BLaER1 (cell line): ENCODE results near the gene MINK1.
"Not testable (repeated sequence)": the region's sequence is repeated elsewhere in the genome, so short reads cannot be mapped to it uniquely, and the experiment has no call there.

Experiments used
- H3K27ac ChIP-seq: shearing (Covaris generic); formaldehyde crosslinking; 2 replicates; pipeline ENCODE4 v1.8.1; 2022
- H3K27me3 ChIP-seq: shearing (Covaris generic); formaldehyde crosslinking; 2 replicates; pipeline ENCODE4 v1.8.1; 2022
- H3K36me3 ChIP-seq: shearing (Covaris generic); formaldehyde crosslinking; 2 replicates; pipeline ENCODE4 v1.8.1; 2022
- H3K4me1 ChIP-seq: shearing (Covaris generic); formaldehyde crosslinking; 2 replicates; pipeline ENCODE4 v1.8.1; 2022
- H3K4me2 ChIP-seq: shearing (Covaris generic); formaldehyde crosslinking; 2 replicates; pipeline ENCODE4 v1.8.1; 2022
- H3K4me3 ChIP-seq: shearing (Covaris generic); formaldehyde crosslinking; 2 replicates; pipeline ENCODE4 v1.8.1; 2022
- H3K9ac ChIP-seq: shearing (Covaris generic); formaldehyde crosslinking; 2 replicates; pipeline ENCODE4 v1.8.1; 2022
- H3K9me3 ChIP-seq: shearing (Covaris generic); formaldehyde crosslinking; 2 replicates; pipeline ENCODE4 v1.8.1; 2022
- H4K20me1 ChIP-seq: shearing (Covaris generic); formaldehyde crosslinking; 2 replicates; pipeline ENCODE4 v1.8.1; 2022
- Cebpa-rat ChIP-seq: shearing (Covaris generic); IDR thresholded peaks from 2 replicates; pipeline ENCODE4 v1.8.1; 2022

Gene MINK1

GRCh38 chr17:4898927-4899326, 65.8 kb downstream of the MINK1 start:
- H3K4me2 ChIP-seq, result peak overlapping the region; percentile 77
- no peak overlapping the region for H3K27ac ChIP-seq
- H3K36me3 ChIP-seq, result peaks cover 37% of the 10 kb centered on the region
- TF ChIP-seq Cebpa-rat, result no peak
- peaks cover 35% of the 10 kb centered on the region for H3K27me3 ChIP-seq
- no peaks in the 10 kb centered on the region for H4K20me1 ChIP-seq
- peak overlapping the region; percentile 61 for H3K4me3 ChIP-seq
- no peaks in the 10 kb centered on the region for H3K9me3 ChIP-seq
- peaks cover 56% of the 10 kb centered on the region for H3K4me1 ChIP-seq
- H3K9ac ChIP-seq, result no peak overlapping the region

GRCh38 chr17:4899341-4900230, 66.4 kb downstream of the MINK1 start, which contains the start of gene C17orf107:
Gene C17orf107 (plus strand): TSS chr17:4899536. CDS start chr17:4899763, 227 bp downstream.
- no peak within 1 kb of the TSS for H3K27ac ChIP-seq
- H3K36me3 ChIP-seq, result peaks cover 30% of the 10 kb centered on the region
- TF ChIP-seq Cebpa-rat, result no peak
- peaks cover 35% of the 10 kb centered on the region for H3K27me3 ChIP-seq
- H3K4me1 ChIP-seq, result peaks cover 54% of the 10 kb centered on the region
- no peaks in the 10 kb centered on the region for H4K20me1 ChIP-seq
- H3K9me3 ChIP-seq, result no peaks in the 10 kb centered on the region
- peak within 1 kb of the TSS; percentile 61 for H3K4me3 ChIP-seq
- no peak within 1 kb of the TSS for H3K9ac ChIP-seq
- H3K4me2 ChIP-seq, result peak within 1 kb of the TSS; percentile 77

GRCh38 chr17:4900231-4901107, 67.3 kb downstream of the MINK1 start:
- Histone ChIP-seq H3K27me3 (peaks cover 35% of the 10 kb centered on the region), H3K9me3 (no peaks in the 10 kb centered on the region), H3K4me2 (peak overlapping the region; percentile 77), H3K36me3 (peaks cover 21% of the 10 kb centered on the region), H4K20me1 (no peaks in the 10 kb centered on the region), H3K9ac (no peak overlapping the region), H3K4me3 (peak overlapping the region; percentile 46), H3K27ac (no peak overlapping the region), H3K4me1 (peaks cover 52% of the 10 kb centered on the region)
- no peak for TF ChIP-seq Cebpa-rat

- Histone ChIP-seq H3K4me1 (peaks cover 52% of the 10 kb centered on the region), H3K4me3 (peak overlapping the region; percentile 46), H3K4me2 (peak overlapping the region; percentile 77), H3K27ac (no peak overlapping the region), H3K36me3 (peaks cover 14% of the 10 kb centered on the region), H3K27me3 (peaks cover 35% of the 10 kb centered on the region), H4K20me1 (no peaks in the 10 kb centered on the region), H3K9me3 (no peaks in the 10 kb centered on the region), H3K9ac (no peak overlapping the region)
- no peak for TF ChIP-seq Cebpa-rat
These were observed 68.0 kb downstream of the MINK1 start for GRCh38 chr17:4901108-4901647.

GRCh38 chr17:4901648-4902344, 68.7 kb downstream of the MINK1 start:
- H3K27ac ChIP-seq, result no peak overlapping the region
- H3K4me3 ChIP-seq, result no peak overlapping the region
- no peaks in the 10 kb centered on the region for H3K9me3 ChIP-seq
- TF ChIP-seq Cebpa-rat, result no peak
- peak overlapping the region; percentile 83 for H3K4me2 ChIP-seq
- no peaks in the 10 kb centered on the region for H4K20me1 ChIP-seq
- H3K36me3 ChIP-seq, result peaks cover 8% of the 10 kb centered on the region
- peaks cover 52% of the 10 kb centered on the region for H3K4me1 ChIP-seq
- no peak overlapping the region for H3K9ac ChIP-seq
- H3K27me3 ChIP-seq, result peaks cover 35% of the 10 kb centered on the region

GRCh38 chr17:4902540-4902939, 69.4 kb downstream of the MINK1 start:
- Histone ChIP-seq H3K9me3 (no peaks in the 10 kb centered on the region), H3K9ac (peak overlapping the region; percentile 57; the same call in 1 of the 2 replicates), H4K20me1 (no peaks in the 10 kb centered on the region), H3K36me3 (peaks cover under 1% of the 10 kb centered on the region; the same call in 1 of the 2 replicates), H3K4me2 (peak overlapping the region; percentile 83), H3K4me3 (peak overlapping the region; percentile 45; the same call in 1 of the 2 replicates), H3K4me1 (peaks cover 52% of the 10 kb centered on the region), H3K27ac (peak overlapping the region; percentile 40; the same call in 1 of the 2 replicates), H3K27me3 (peaks cover 35% of the 10 kb centered on the region)
- no peak for TF ChIP-seq Cebpa-rat

- peak within 1 kb of the TSS; percentile 57; the same call in 1 of the 2 replicates for H3K9ac ChIP-seq
- no peaks in the 10 kb centered on the region for H4K20me1 ChIP-seq
- H3K27me3 ChIP-seq, result peaks cover 33% of the 10 kb centered on the region
- no peaks in the 10 kb centered on the region for H3K9me3 ChIP-seq
- peak within 1 kb of the TSS; percentile 40; the same call in 1 of the 2 replicates for H3K27ac ChIP-seq
- peaks cover 55% of the 10 kb centered on the region for H3K4me1 ChIP-seq
- peak within 1 kb of the TSS; percentile 83 for H3K4me2 ChIP-seq
- no peak for TF ChIP-seq Cebpa-rat
- H3K36me3 ChIP-seq, result no peaks in the 10 kb centered on the region
- peak within 1 kb of the TSS; percentile 45; the same call in 1 of the 2 replicates for H3K4me3 ChIP-seq
These were observed 70.1 kb downstream of the MINK1 start, which contains the start of gene CHRNE for GRCh38 chr17:4903051-4903818. Gene CHRNE (minus strand): TSS chr17:4903098. CDS start chr17:4903063, 35 bp downstream.

- not testable (repeated sequence) for H3K27me3 ChIP-seq, H3K9ac ChIP-seq, H3K27ac ChIP-seq, H3K4me2 ChIP-seq, H3K9me3 ChIP-seq, H3K36me3 ChIP-seq, H4K20me1 ChIP-seq, H3K4me3 ChIP-seq
- H3K4me1 ChIP-seq, result peaks cover 42% of the 10 kb centered on the region
These were observed 73.5 kb downstream of the MINK1 start for GRCh38 chr17:4906642-4907041.
